ENCODE results near the gene ZNF860.

ZNF860 gene

DNA sequence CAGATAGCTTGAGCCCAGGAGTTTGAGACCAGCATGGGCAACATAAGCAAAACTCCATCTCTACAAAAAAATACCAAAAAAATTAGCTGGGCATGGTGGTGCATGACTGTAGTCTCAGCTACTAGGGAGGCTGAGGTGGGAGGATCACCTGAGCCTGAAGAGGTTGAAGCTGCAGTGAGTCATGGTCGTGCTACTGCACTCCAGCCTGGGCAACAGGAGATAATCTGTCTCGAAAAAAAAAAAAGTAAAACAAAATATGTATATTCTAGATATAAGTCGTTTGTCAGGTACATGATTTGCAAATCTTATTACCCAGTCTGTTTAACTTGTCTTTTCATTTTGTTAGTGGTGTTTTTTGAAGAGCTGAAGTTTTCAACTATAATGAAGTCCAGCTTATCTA, 40.2 kb downstream of the ZNF860 start:
- H3K27me3 ChIP-seq (ENCODE audit: control insufficient read depth, insufficient read depth, low read length): no peaks in the 10 kb centered on the region
- H3K27ac ChIP-seq (ENCODE audit: low read length): no peak overlapping the region
- no peaks in the 10 kb centered on the region for H3K36me3 ChIP-seq (ENCODE audit: control insufficient read depth, low read depth, low read length)
- no peak overlapping the region for H3K9ac ChIP-seq (ENCODE audit: low read length)
- no peak overlapping the region for H3K4me3 ChIP-seq (ENCODE audit: low read length)
- no peaks in the 10 kb centered on the region for H3K9me3 ChIP-seq (ENCODE audit: control insufficient read depth, low read depth, low read length)
- peaks cover 3% of the 10 kb centered on the region for H3K4me1 ChIP-seq (ENCODE audit: control insufficient read depth, low read depth, low read length)

DNA sequence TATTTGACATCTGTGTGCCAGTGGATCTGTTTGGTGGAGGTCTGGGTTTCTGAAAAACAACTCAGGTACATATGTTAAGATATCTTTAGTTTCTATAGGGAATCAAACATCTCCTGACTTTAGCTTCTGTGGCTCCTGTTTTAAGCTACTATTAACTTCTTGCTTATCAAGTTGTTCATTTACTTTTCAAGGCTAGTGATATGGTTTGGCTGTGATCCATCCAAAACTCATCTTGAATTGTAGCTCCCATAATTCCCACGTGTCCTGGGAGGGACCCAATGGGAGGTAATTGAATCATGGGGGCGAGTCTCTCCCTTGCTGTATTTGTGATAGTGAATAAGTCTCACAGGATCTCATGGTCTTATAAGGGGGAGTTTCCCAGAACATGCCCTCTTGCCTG, 41.4 kb downstream of the ZNF860 start:
- no peak overlapping the region for H3K4me3 ChIP-seq (ENCODE audit: low read length)
- H3K27ac ChIP-seq (ENCODE audit: low read length): no peak overlapping the region
- H3K4me1 ChIP-seq (ENCODE audit: control insufficient read depth, low read depth, low read length): peaks cover 3% of the 10 kb centered on the region

DNA sequence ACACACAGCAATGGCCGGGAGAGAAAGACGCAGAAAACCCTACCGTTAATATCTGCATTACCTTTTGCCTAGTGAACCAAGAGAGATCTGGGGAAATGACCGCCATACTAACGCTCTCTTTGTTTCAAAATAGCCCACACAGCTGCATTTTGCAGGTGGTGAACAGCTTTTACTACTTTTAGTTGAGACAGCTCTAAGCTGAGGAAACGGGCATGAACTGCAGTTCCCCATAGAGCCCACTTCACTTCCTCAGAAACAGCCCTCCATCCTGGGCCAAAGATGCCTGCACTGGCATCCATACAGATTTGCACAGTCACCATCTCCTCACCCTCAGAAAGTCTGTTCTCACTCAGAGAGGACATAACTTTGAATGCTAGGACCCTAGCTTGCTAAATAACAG, 45.0 kb downstream of the ZNF860 start:
- H3K4me1 ChIP-seq (ENCODE audit: control insufficient read depth, low read depth, low read length): peaks cover 3% of the 10 kb centered on the region
- no peak overlapping the region for H3K9ac ChIP-seq (ENCODE audit: low read length)
- no peaks in the 10 kb centered on the region for H3K27me3 ChIP-seq (ENCODE audit: control insufficient read depth, insufficient read depth, low read length)
- no peaks in the 10 kb centered on the region for H3K36me3 ChIP-seq (ENCODE audit: control insufficient read depth, low read depth, low read length)
- no peak overlapping the region for H3K27ac ChIP-seq (ENCODE audit: low read length)
- no peak overlapping the region for H3K4me3 ChIP-seq (ENCODE audit: low read length)
- H3K9me3 ChIP-seq (ENCODE audit: control insufficient read depth, low read depth, low read length): no peaks in the 10 kb centered on the region

More for the DNA sequence above, 41.4 kb downstream of the ZNF860 start:
- H3K36me3 ChIP-seq (ENCODE audit: control insufficient read depth, low read depth, low read length): no peaks in the 10 kb centered on the region
- H3K9ac ChIP-seq (ENCODE audit: low read length): no peak overlapping the region
- no peaks in the 10 kb centered on the region for H3K9me3 ChIP-seq (ENCODE audit: control insufficient read depth, low read depth, low read length)
- no peaks in the 10 kb centered on the region for H3K27me3 ChIP-seq (ENCODE audit: control insufficient read depth, insufficient read depth, low read length)

DNA sequence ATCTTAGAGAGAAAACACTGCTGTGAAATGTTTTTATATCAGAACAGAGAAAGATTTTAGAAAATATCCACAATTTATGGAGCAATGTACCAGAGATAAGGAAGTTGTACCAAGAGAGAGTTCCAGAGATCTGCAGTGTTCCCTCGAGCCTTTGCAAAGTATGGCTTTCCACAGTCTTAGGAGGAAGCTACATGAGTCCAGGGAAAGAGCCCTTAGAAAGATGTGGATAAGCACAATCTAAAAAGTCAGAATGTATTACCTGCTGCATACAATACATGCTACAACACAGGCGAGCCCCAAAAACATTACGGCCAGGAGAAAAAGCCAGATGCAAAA, 56.4 kb downstream of the ZNF860 start:
- no peak overlapping the region for H3K4me3 ChIP-seq (ENCODE audit: low read length)
- peaks cover 5% of the 10 kb centered on the region for H3K9me3 ChIP-seq (ENCODE audit: control insufficient read depth, low read depth, low read length)
- no peaks in the 10 kb centered on the region for H3K4me1 ChIP-seq (ENCODE audit: control insufficient read depth, low read depth, low read length)
- H3K36me3 ChIP-seq (ENCODE audit: control insufficient read depth, low read depth, low read length): no peaks in the 10 kb centered on the region
- H3K27me3 ChIP-seq (ENCODE audit: control insufficient read depth, insufficient read depth, low read length): no peaks in the 10 kb centered on the region
- no peak overlapping the region for H3K27ac ChIP-seq (ENCODE audit: low read length)
- no peak overlapping the region for H3K9ac ChIP-seq (ENCODE audit: low read length)

DNA sequence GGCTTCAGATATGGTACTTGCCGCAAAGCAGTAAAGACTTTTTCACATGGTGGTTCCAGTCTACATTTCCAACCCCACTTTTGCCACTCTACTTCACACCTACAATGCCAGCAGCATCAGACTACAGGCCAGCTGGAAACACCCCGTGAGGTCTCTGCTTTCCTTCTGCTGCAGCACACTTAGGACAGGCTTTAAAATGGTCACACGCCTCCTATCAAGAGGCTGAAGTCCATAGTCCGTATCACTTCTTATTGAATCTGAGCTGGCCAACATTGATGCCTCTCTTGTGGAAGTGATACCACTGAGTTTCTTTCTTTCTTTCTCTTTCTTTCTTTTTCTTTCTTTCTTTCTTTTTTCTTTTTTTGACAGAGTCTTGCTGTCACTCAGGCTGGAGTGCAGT, 59.8 kb downstream of the ZNF860 start:
- Histone ChIP-seq H3K4me3 (ENCODE audit: low read length) (no peak overlapping the region), H3K27me3 (ENCODE audit: control insufficient read depth, insufficient read depth, low read length) (no peaks in the 10 kb centered on the region), H3K4me1 (ENCODE audit: control insufficient read depth, low read depth, low read length) (peaks cover 6% of the 10 kb centered on the region), H3K27ac (ENCODE audit: low read length) (no peak overlapping the region), H3K9me3 (ENCODE audit: control insufficient read depth, low read depth, low read length) (peaks cover 5% of the 10 kb centered on the region), H3K36me3 (ENCODE audit: control insufficient read depth, low read depth, low read length) (no peaks in the 10 kb centered on the region), H3K9ac (ENCODE audit: low read length) (no peak overlapping the region)

Measured in iPS-18a (cell line).